ENCODE results near the gene LSAMP.

- TF ChIP-seq, protein P1, sequence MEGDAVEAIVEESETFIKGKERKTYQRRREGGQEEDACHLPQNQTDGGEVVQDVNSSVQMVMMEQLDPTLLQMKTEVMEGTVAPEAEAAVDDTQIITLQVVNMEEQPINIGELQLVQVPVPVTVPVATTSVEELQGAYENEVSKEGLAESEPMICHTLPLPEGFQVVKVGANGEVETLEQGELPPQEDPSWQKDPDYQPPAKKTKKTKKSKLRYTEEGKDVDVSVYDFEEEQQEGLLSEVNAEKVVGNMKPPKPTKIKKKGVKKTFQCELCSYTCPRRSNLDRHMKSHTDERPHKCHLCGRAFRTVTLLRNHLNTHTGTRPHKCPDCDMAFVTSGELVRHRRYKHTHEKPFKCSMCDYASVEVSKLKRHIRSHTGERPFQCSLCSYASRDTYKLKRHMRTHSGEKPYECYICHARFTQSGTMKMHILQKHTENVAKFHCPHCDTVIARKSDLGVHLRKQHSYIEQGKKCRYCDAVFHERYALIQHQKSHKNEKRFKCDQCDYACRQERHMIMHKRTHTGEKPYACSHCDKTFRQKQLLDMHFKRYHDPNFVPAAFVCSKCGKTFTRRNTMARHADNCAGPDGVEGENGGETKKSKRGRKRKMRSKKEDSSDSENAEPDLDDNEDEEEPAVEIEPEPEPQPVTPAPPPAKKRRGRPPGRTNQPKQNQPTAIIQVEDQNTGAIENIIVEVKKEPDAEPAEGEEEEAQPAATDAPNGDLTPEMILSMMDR (IDR thresholded peaks at IDR 0.05; ENCODE audit: extremely low read depth in 1 of 2, insufficient read depth in 1 of 2, low read depth in 1 of 2, low read length in 2 of 2) = no peak
- TF ChIP-seq POLR2A (IDR thresholded peaks at IDR 0.05; ENCODE audit: low read depth, low read length) (no peak), GATA2 (IDR thresholded peaks at IDR 0.05; ENCODE audit: insufficient read depth, insufficient read length, low read depth, low read length) (no peak), JUN (IDR thresholded peaks at IDR 0.05; ENCODE audit: borderline replicate concordance, insufficient read depth, insufficient read length, low read depth) (no peak), POLR2AphosphoS5 (IDR thresholded peaks at IDR 0.05; ENCODE audit: insufficient read depth, low read depth, low read length) (no peak), EZH2 (IDR thresholded peaks at IDR 0.05; ENCODE audit: borderline replicate concordance, low read depth, low read length, severe bottlenecking) (no peak), MYC (IDR thresholded peaks at IDR 0.05; ENCODE audit: low read depth, low read length) (no peak)
- TF ChIP-seq, protein P2, sequence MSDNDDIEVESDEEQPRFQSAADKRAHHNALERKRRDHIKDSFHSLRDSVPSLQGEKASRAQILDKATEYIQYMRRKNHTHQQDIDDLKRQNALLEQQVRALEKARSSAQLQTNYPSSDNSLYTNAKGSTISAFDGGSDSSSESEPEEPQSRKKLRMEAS (IDR thresholded peaks at IDR 0.05; ENCODE audit: insufficient read depth, insufficient read length) = no peak
Measured at GRCh38 chr3:116035429-116035828, 409.9 kb downstream of the LSAMP start.
